PC-3 (cell line): Measurements from ENCODE around the gene ZNF254.

Experiments
- EZH2 ChIP-seq: fragments of 300-600 bp; sonication (generic); IDR thresholded peaks from one replicate; pipeline ENCODE4 v1.6.1; 2017; ENCODE audit warnings: antibody characterized with exemption, mild to moderate bottlenecking, low read length; ENCODE audit not compliant: unreplicated experiment
- EZH2phosphoT487 ChIP-seq: fragments of 300-600 bp; sonication (generic); IDR thresholded peaks from 2 replicates; pipeline ENCODE4 v1.6.1; 2018; ENCODE audit warnings: mild to moderate bottlenecking, antibody characterized with exemption, low read length, borderline replicate concordance
- TF ChIP-seq, protein P1 (sequence below): fragments of 300-600 bp; sonication (generic); conservative IDR thresholded peaks from 2 replicates; pipeline ENCODE4 v1.5.1; 2017; ENCODE audit warnings: antibody characterized with exemption, low read depth, mild to moderate bottlenecking, low read length

DNA sequence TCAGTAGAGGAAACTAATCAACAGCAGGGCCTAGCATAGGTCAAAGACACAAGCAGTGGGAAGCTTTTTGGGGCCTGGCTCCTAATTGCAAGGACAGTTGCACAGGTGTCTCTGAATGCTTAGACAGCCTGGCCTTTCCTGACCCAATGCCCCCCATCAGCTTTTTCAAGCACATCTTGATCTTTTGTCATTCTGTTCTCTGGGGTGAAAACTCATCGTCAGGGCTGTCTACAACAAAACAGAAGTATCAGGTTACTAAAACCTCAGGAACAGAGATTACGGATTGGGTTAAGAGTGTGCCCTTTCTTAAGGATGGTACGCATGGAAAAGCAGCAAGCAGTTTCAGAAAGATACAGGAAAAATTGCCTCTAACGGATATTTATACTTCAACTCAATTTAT lies 8.3 kb upstream of the ZNF254 start:
- TF ChIP-seq, protein P1, sequence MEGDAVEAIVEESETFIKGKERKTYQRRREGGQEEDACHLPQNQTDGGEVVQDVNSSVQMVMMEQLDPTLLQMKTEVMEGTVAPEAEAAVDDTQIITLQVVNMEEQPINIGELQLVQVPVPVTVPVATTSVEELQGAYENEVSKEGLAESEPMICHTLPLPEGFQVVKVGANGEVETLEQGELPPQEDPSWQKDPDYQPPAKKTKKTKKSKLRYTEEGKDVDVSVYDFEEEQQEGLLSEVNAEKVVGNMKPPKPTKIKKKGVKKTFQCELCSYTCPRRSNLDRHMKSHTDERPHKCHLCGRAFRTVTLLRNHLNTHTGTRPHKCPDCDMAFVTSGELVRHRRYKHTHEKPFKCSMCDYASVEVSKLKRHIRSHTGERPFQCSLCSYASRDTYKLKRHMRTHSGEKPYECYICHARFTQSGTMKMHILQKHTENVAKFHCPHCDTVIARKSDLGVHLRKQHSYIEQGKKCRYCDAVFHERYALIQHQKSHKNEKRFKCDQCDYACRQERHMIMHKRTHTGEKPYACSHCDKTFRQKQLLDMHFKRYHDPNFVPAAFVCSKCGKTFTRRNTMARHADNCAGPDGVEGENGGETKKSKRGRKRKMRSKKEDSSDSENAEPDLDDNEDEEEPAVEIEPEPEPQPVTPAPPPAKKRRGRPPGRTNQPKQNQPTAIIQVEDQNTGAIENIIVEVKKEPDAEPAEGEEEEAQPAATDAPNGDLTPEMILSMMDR, result no peak
- TF ChIP-seq EZH2 (no peak), EZH2phosphoT487 (no peak)
